ENCODE measurements around the gene VPS13A. TPM values are rescaled to one million over a fixed set of nuclear protein-coding genes. Genes with fewer than 3 reads are reported as not detected.

VPS13A gene
- total and polyA plus RNA-seq, 10 of the 15 experiments (the other 5 are each of a cell fraction or from before 2014, with no cell fraction given), result 10.0 to 35.2 (median 21.1) TPM

- TF ChIP-seq IRF5 (IDR thresholded peaks at IDR 0.05; ENCODE audit: borderline replicate concordance) (no peak), TCF3 (IDR thresholded peaks at IDR 0.05; ENCODE audit: borderline replicate concordance, insufficient read depth, low read depth, low read length) (no peak)
Measured at GRCh38 chr9:77450085-77450475, 272.7 kb downstream of the VPS13A start (continued).

GRCh38 chr9:77451507-77451906, 274.2 kb downstream of the VPS13A start:
- FAIRE-seq (no peak), DNase-seq (ENCODE audit: low read depth, low spot score) (no peak), ATAC-seq (no peak)
- Histone ChIP-seq H3K9me3 (replicated peaks; ENCODE audit: control insufficient read depth, insufficient read depth, low read length) (no peaks in the 10 kb centered on the region), H2AFZ (ENCODE audit: control insufficient read depth, low read depth, low read length) (no peak overlapping the region), H3K27me3 (replicated peaks in 1 of 2; ENCODE audit: control insufficient read depth in 2 of 2, insufficient read depth in 2 of 2, low read length in 1 of 2) (no peaks in the 10 kb centered on the region; a peak in 2 of 4 replicates), H3K4me3 (no peak overlapping the region), H4K20me1 (ENCODE audit: control insufficient read depth, insufficient read depth) (no peaks in the 10 kb centered on the region), H3K4me1 (ENCODE audit: control insufficient read depth, insufficient read depth, low read length) (no peaks in the 10 kb centered on the region), H3K36me3 (ENCODE audit: control insufficient read depth in 2 of 2, insufficient read depth in 2 of 2, low read length in 1 of 2) (no peaks in the 10 kb centered on the region), H3K27ac (ENCODE audit: control insufficient read depth, insufficient read depth) (no peak overlapping the region), H3K4me2 (ENCODE audit: control insufficient read depth, insufficient read depth) (no peak overlapping the region), H3K79me2 (ENCODE audit: control insufficient read depth, insufficient read depth, low read length) (no peaks in the 10 kb centered on the region), H3K9ac (ENCODE audit: control insufficient read depth, insufficient read depth, low read length) (no peak overlapping the region)
- ChIA-PET RAD21 (ENCODE audit: unreplicated experiment) (no interaction called here), SMC1A (ENCODE audit: uncharacterized antibody, unreplicated experiment) (interaction anchor here (1.0 kb wide), 1 partner anchor 9 kb away, joined by 3 read pairs; no protein-coding TSS in a partner anchor), POLR2A (no interaction called here), CTCF (interaction anchor here (1.9 kb wide), 1 partner anchor 299 kb away, joined by 5 read pairs; no protein-coding TSS in a partner anchor)
- 24% methylated on average over 4 of the region's 4 CpGs for WGBS (ENCODE audit: insufficient coverage, insufficient replicate concordance, low lambda C conversion rate, missing lambda C conversion rate)
- in situ Hi-C loops (cut with MboI) (no loop called here), intact Hi-C loops (cut with micrococcal nuclease; ENCODE audit: unreplicated experiment) (loop anchor here (10.0 kb wide), 2 partner anchors 133 to 583 kb away; partner anchors contain the start of gene GNAQ)
- BruUV-seq (replicated peaks), result no TSS peak
- TF ChIP-seq CBX3 (IDR thresholded peaks at IDR 0.05; ENCODE audit: borderline replicate concordance, low read depth) (no peak), CUX1 (IDR thresholded peaks at IDR 0.05; ENCODE audit: insufficient replicate concordance, low read depth, low read length) (no peak), STAT3 (IDR thresholded peaks at IDR 0.05; ENCODE audit: low read depth, low read length) (no peak), CHD1 (IDR thresholded peaks at IDR 0.05; ENCODE audit: low read depth, low read length) (no peak), PBX3 (IDR thresholded peaks at IDR 0.05; ENCODE audit: insufficient replicate concordance, low read depth, low read length) (no peak), RBBP5 (conservative IDR thresholded peaks at IDR 0.05) (no peak), BACH1 (IDR thresholded peaks at IDR 0.05; ENCODE audit: borderline replicate concordance) (no peak)
- TF ChIP-seq, protein P1, sequence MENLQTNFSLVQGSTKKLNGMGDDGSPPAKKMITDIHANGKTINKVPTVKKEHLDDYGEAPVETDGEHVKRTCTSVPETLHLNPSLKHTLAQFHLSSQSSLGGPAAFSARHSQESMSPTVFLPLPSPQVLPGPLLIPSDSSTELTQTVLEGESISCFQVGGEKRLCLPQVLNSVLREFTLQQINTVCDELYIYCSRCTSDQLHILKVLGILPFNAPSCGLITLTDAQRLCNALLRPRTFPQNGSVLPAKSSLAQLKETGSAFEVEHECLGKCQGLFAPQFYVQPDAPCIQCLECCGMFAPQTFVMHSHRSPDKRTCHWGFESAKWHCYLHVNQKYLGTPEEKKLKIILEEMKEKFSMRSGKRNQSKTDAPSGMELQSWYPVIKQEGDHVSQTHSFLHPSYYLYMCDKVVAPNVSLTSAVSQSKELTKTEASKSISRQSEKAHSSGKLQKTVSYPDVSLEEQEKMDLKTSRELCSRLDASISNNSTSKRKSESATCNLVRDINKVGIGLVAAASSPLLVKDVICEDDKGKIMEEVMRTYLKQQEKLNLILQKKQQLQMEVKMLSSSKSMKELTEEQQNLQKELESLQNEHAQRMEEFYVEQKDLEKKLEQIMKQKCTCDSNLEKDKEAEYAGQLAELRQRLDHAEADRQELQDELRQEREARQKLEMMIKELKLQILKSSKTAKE (IDR thresholded peaks at IDR 0.05; ENCODE audit: low read depth, poor library complexity, severe bottlenecking), result no peak
- TF ChIP-seq, protein P2, sequence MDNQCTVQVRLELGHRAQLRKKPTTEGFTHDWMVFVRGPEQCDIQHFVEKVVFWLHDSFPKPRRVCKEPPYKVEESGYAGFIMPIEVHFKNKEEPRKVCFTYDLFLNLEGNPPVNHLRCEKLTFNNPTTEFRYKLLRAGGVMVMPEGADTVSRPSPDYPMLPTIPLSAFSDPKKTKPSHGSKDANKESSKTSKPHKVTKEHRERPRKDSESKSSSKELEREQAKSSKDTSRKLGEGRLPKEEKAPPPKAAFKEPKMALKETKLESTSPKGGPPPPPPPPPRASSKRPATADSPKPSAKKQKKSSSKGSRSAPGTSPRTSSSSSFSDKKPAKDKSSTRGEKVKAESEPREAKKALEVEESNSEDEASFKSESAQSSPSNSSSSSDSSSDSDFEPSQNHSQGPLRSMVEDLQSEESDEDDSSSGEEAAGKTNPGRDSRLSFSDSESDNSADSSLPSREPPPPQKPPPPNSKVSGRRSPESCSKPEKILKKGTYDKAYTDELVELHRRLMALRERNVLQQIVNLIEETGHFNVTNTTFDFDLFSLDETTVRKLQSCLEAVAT (IDR thresholded peaks at IDR 0.05), result no peak
